Measurements from ENCODE around the gene FBXO34.

Gene FBXO34, protein sequence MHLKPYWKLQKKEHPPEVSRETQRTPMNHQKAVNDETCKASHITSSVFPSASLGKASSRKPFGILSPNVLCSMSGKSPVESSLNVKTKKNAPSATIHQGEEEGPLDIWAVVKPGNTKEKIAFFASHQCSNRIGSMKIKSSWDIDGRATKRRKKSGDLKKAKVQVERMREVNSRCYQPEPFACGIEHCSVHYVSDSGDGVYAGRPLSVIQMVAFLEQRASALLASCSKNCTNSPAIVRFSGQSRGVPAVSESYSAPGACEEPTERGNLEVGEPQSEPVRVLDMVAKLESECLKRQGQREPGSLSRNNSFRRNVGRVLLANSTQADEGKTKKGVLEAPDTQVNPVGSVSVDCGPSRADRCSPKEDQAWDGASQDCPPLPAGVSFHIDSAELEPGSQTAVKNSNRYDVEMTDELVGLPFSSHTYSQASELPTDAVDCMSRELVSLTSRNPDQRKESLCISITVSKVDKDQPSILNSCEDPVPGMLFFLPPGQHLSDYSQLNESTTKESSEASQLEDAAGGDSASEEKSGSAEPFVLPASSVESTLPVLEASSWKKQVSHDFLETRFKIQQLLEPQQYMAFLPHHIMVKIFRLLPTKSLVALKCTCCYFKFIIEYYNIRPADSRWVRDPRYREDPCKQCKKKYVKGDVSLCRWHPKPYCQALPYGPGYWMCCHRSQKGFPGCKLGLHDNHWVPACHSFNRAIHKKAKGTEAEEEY

DNA sequence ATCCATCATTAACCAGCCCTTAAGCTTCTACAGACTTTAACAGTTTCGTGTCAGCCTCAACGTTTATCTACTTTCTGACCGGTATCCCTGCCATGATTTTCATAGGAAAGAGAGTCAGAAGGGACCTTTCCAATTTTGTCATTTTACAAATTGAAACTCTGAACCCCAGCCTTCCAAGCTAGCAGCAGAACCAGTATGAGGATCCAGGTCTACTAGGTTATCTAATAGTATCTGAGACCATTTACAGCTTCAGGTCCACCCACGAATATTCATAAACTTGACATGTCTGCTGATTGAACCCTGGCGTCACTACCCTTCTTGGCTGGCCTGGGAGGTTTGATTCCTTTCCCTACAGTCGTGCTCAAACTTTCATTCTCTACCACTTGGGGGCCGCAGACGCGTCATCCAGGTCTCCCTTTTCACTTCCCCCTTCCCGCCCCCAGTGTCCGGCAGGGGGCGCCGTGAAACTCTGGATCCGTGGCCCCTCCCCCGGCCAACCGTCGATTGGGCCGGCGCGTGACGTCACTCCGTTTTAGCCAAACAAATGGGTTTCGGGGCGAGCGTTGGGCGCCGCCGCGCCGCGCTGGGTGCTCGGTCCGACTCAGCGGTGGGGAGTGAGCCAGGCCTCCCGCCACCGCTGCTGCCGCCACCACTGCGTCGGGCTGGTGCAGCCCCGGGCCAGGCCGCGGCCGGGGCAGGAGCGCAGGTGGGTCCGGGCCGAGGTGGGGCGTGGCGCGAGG, at the start of gene FBXO34:
TSS of gene FBXO34 (plus strand) at position 590 of the 740 bp plus-strand sequence. CDS start 78,970 bp downstream, outside the sequence.
- Histone ChIP-seq H3K36me3 (ENCODE audit: insufficient read depth, insufficient read length, low read length) (no peaks in the 10 kb centered on the region), H3K4me1 (ENCODE audit: insufficient read depth, insufficient read length) (no peaks in the 10 kb centered on the region), H3K9me3 (ENCODE audit: insufficient read depth, low read length) (no peaks in the 10 kb centered on the region; the same call in 1 of the 2 replicates), H3K4me3 (ENCODE audit: insufficient read length, low read depth) (peak within 1 kb of the TSS; percentile 92), H3K9ac (ENCODE audit: insufficient read length, low read depth) (peak within 1 kb of the TSS; percentile 87), H3K27me3 (ENCODE audit: insufficient read depth, insufficient read length) (no peaks in the 10 kb centered on the region)
- TF ChIP-seq SUZ12 (IDR thresholded peaks at IDR 0.05; ENCODE audit: extremely low read depth, insufficient read depth, insufficient read length): no peak
- TF ChIP-seq YY1 (IDR thresholded peaks at IDR 0.05; ENCODE audit: insufficient read depth, insufficient read length): no peak
- no peak for TF ChIP-seq ZNF274 (IDR thresholded peaks at IDR 0.05; ENCODE audit: low read depth, low read length)
- DNase-seq (ENCODE audit: low read depth, low spot score): peak; percentile 88

DNA sequence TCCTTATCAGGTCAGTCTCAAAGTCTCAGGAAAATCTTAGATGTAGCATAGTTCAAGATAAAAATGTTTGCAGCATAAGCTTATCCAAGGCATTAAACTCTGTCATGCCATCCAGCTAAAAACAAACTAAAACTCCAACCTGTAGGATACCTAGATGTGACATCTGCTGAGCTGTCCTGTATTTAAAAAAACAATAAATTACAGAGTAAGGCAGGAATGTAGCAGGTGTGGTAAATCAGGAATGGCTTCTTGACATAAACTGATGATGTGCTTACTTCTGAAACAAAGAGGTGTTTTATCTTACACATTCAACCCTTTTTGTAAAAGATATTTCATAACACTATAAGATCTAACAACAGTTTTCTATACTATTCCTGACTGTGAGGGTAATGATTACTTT, 49.3 kb upstream of the FBXO34 start:
- H3K27me3 ChIP-seq (ENCODE audit: insufficient read depth, insufficient read length): no peaks in the 10 kb centered on the region
- H3K9me3 ChIP-seq (ENCODE audit: insufficient read depth, low read length): peaks cover 10% of the 10 kb centered on the region
- no peak overlapping the region for H3K4me3 ChIP-seq (ENCODE audit: insufficient read length, low read depth)
- H3K36me3 ChIP-seq (ENCODE audit: insufficient read depth, insufficient read length, low read length): no peaks in the 10 kb centered on the region
- TF ChIP-seq SUZ12 (IDR thresholded peaks at IDR 0.05; ENCODE audit: extremely low read depth, insufficient read depth, insufficient read length) (no peak), YY1 (IDR thresholded peaks at IDR 0.05; ENCODE audit: insufficient read depth, insufficient read length) (no peak), ZNF274 (IDR thresholded peaks at IDR 0.05; ENCODE audit: low read depth, low read length) (no peak)
- H3K4me1 ChIP-seq (ENCODE audit: insufficient read depth, insufficient read length): no peaks in the 10 kb centered on the region
- no peak for DNase-seq (ENCODE audit: low read depth, low spot score)
- no peak overlapping the region for H3K9ac ChIP-seq (ENCODE audit: insufficient read length, low read depth)

DNA sequence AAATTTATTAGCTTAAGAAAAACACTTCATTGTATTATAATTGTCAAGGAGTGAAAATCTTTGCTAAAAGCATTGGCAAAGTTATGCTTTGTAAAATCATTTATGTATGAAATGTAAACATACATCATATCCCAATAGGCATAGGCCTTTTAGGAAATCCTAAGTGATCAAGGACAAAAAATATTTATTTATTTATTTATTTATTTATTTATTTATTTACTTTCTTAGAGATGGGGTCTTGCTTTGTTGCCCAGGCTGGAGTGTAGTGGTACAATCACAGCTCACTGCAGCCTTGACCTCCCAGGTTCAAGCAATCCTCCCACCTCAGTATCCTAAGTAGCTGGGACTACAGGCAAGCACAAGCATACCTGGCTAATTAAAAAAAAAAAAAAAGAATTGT, 47.9 kb upstream of the FBXO34 start:
- DNase-seq (ENCODE audit: low read depth, low spot score): no peak
- H3K9me3 ChIP-seq (ENCODE audit: insufficient read depth, low read length): peaks cover 15% of the 10 kb centered on the region
- no peaks in the 10 kb centered on the region for H3K27me3 ChIP-seq (ENCODE audit: insufficient read depth, insufficient read length)
- no peak overlapping the region for H3K4me3 ChIP-seq (ENCODE audit: insufficient read length, low read depth)
- H3K4me1 ChIP-seq (ENCODE audit: insufficient read depth, insufficient read length): no peaks in the 10 kb centered on the region
- TF ChIP-seq YY1 (IDR thresholded peaks at IDR 0.05; ENCODE audit: insufficient read depth, insufficient read length) (no peak), ZNF274 (IDR thresholded peaks at IDR 0.05; ENCODE audit: low read depth, low read length) (no peak), SUZ12 (IDR thresholded peaks at IDR 0.05; ENCODE audit: extremely low read depth, insufficient read depth, insufficient read length) (no peak)
- no peaks in the 10 kb centered on the region for H3K36me3 ChIP-seq (ENCODE audit: insufficient read depth, insufficient read length, low read length)
- no peak overlapping the region for H3K9ac ChIP-seq (ENCODE audit: insufficient read length, low read depth)

DNA sequence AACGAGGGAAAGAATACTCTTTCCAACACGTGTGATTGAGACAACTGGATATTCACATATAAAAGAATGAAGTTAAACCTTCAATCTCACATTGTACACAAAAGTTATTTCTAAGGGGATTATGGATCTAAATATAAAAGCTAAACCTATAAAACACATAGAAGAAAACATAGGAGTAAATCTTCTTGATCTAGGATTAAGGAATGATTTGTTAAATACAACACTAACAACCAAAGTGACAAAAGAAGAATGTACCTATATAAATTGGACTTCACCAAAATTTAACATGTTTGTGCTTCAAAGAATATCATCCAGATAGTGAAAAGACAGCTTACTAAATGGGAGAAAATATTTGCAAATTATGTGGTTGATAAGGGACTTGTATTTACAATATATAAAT, 43.0 kb upstream of the FBXO34 start:
- no peak for DNase-seq (ENCODE audit: low read depth, low spot score)
- Histone ChIP-seq H3K9ac (ENCODE audit: insufficient read length, low read depth) (no peak overlapping the region), H3K9me3 (ENCODE audit: insufficient read depth, low read length) (peaks cover 15% of the 10 kb centered on the region), H3K36me3 (ENCODE audit: insufficient read depth, insufficient read length, low read length) (no peaks in the 10 kb centered on the region), H3K4me3 (ENCODE audit: insufficient read length, low read depth) (no peak overlapping the region), H3K27me3 (ENCODE audit: insufficient read depth, insufficient read length) (no peaks in the 10 kb centered on the region), H3K4me1 (ENCODE audit: insufficient read depth, insufficient read length) (no peaks in the 10 kb centered on the region)
- TF ChIP-seq YY1 (IDR thresholded peaks at IDR 0.05; ENCODE audit: insufficient read depth, insufficient read length): no peak
- TF ChIP-seq SUZ12 (IDR thresholded peaks at IDR 0.05; ENCODE audit: extremely low read depth, insufficient read depth, insufficient read length): no peak
- no peak for TF ChIP-seq ZNF274 (IDR thresholded peaks at IDR 0.05; ENCODE audit: low read depth, low read length)

DNA sequence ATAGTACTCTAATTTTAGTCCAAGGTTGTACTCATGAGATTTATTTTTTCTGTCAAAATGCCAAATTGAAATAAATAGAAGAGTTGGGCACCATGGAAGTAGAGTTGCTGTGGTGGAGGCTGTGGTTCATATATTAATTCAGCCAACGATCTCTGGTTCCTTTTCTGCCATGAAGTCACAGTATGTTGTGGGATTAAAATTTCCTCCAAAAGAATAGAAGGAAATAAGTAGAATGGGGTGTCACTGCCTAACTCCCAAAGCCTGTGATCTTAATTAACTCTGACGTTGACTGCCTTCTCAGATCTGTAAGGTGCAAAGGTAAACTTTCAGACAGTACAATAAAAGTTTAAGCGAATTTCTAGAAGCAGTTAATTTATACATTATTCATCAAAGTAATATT, 37.6 kb upstream of the FBXO34 start:
- H3K9me3 ChIP-seq (ENCODE audit: insufficient read depth, low read length): no peaks in the 10 kb centered on the region
- TF ChIP-seq SUZ12 (IDR thresholded peaks at IDR 0.05; ENCODE audit: extremely low read depth, insufficient read depth, insufficient read length) (no peak), YY1 (IDR thresholded peaks at IDR 0.05; ENCODE audit: insufficient read depth, insufficient read length) (no peak), ZNF274 (IDR thresholded peaks at IDR 0.05; ENCODE audit: low read depth, low read length) (no peak)
- H3K4me1 ChIP-seq (ENCODE audit: insufficient read depth, insufficient read length): no peaks in the 10 kb centered on the region
- DNase-seq (ENCODE audit: low read depth, low spot score): no peak
- no peak overlapping the region for H3K9ac ChIP-seq (ENCODE audit: insufficient read length, low read depth)
- no peaks in the 10 kb centered on the region for H3K27me3 ChIP-seq (ENCODE audit: insufficient read depth, insufficient read length)
- no peaks in the 10 kb centered on the region for H3K36me3 ChIP-seq (ENCODE audit: insufficient read depth, insufficient read length, low read length)
- H3K4me3 ChIP-seq (ENCODE audit: insufficient read length, low read depth): no peak overlapping the region

DNA sequence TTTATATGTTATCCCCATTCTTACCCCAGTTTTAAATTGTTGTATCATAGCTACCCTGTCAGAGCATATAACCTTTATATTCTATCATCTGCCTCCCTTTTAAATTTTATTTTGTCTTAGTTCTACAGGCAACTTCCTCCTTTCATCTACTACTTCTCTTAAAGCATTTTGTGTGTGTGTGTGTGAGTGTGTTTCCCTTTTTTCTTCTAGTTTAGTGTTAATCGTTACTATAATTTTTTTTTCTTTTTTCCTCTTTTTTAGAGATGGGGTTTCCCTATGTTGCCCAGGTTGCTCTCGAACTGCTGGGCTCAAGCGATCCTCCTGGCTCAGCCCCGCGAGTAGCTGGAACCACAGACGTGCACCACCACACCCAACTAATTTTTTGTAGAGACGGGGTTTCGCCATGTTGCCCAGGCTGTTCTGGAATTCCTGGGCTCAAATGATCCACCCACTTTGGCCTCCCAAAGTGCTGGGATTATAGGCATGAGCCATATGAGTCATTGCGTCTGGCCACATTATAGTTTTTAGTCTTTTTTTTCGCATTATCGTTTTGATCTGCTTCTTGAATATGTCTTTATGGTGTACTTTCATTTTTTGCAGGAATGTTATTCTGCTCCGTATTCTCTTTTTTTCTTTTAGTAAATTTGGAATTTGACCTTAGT, 33.1 kb upstream of the FBXO34 start:
- Histone ChIP-seq H3K9ac (ENCODE audit: insufficient read length, low read depth) (no peak overlapping the region), H3K4me3 (ENCODE audit: insufficient read length, low read depth) (no peak overlapping the region), H3K4me1 (ENCODE audit: insufficient read depth, insufficient read length) (no peaks in the 10 kb centered on the region), H3K36me3 (ENCODE audit: insufficient read depth, insufficient read length, low read length) (no peaks in the 10 kb centered on the region), H3K27me3 (ENCODE audit: insufficient read depth, insufficient read length) (no peaks in the 10 kb centered on the region), H3K9me3 (ENCODE audit: insufficient read depth, low read length) (no peaks in the 10 kb centered on the region)
- DNase-seq (ENCODE audit: low read depth, low spot score): no peak
- TF ChIP-seq SUZ12 (IDR thresholded peaks at IDR 0.05; ENCODE audit: extremely low read depth, insufficient read depth, insufficient read length): no peak
- no peak for TF ChIP-seq ZNF274 (IDR thresholded peaks at IDR 0.05; ENCODE audit: low read depth, low read length)
- no peak for TF ChIP-seq YY1 (IDR thresholded peaks at IDR 0.05; ENCODE audit: insufficient read depth, insufficient read length)

Measured in NT2/D1 (cell line).